ENCODE results near the gene MYRFL.
"Not testable (repeated sequence)": the region's sequence is repeated elsewhere in the genome, so short reads cannot be mapped to it uniquely, and the experiment has no call there.

The MYRFL gene

GRCh38 chr12:69994086-69994485, 169.1 kb downstream of the MYRFL start:
- DNase-seq: not testable (repeated sequence)

DNA sequence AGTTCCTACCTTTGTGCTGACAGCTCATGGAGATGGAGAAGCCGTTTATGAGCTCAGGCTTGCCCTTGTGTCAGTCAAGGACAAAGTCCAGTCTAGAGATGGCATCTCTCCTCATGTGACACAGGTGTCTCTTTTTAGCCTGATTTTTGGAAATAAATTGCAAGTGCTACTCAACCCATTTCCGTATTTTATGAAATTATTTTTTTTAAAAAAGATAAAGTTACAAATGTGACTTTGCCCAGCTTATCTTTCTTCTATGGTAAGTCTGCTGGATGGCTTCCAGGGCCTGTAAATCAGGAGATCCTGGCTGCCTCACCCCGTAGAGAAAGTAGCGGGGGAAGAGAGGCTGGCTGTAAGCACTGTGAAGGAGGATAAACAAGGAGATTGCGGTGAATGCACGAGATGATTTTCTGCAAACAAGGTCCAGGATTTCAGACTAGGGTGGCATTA, 169.7 kb downstream of the MYRFL start:
- DNase-seq: no peak

DNA sequence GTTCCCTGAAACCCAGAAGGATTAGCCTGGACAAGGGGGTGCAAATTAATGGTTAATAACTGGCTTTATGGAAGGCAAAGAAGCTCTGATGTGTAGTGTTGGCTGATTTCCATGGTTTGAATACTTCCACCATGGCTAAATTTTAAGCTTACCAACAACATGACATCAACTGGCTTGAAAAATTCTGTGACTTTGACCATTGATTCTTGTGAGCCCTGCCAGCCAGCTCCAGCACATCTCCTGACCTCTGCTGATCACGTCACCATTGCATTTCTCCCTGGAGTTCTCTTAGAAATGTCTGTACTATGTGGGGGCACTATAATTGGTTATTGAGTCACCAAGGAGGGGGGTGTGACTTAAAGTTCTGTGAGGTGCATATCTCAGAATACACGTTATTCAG, 171.2 kb downstream of the MYRFL start:
- DNase-seq: no peak

DNA sequence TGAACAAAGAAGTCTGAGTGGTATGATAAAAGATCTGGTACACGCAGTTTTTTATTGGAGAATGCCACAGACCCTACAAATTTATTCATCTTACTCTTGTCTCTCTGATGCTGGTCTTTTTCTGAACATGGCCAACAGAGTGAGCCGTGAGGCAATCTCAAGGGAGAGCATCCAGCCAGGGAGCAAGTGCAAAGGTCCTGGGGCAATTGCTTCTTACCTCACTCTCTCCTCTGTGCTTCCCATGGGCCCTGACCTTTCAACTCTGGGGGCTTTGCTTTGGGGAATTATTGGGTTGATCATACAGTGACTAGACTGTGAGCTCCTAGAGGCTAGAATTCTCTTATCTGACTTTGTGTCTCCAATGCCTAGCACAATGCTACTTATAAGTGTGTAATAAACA, 171.7 kb downstream of the MYRFL start:
- DNase-seq: no peak

GRCh38 chr12:69998011-69998410, 173.0 kb downstream of the MYRFL start:
- DNase-seq: no peak

DNA sequence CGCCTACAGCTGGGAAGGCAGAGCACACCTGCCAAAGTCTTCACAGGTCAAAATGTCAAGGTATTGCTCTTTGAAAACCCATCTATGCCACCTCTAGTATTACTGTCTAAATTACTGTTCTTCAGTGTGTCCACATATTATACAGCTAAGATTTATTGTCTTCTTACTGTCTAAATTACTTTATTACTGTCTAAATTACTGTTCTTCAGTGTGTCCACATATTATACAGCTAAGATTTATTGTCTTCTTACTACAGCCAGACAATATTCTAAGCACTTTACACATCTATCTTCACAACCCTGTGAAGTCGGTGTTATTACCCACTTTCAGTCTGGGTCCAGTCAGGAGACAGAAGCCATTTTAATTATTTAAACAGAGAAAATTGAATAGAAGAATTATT, 173.9 kb downstream of the MYRFL start:
- DNase-seq: no peak

- no peak for DNase-seq
These were observed 174.5 kb downstream of the MYRFL start for GRCh38 chr12:69999561-69999960.

- no peak for DNase-seq
These were observed 177.3 kb downstream of the MYRFL start for GRCh38 chr12:70002097-70002911.

DNA sequence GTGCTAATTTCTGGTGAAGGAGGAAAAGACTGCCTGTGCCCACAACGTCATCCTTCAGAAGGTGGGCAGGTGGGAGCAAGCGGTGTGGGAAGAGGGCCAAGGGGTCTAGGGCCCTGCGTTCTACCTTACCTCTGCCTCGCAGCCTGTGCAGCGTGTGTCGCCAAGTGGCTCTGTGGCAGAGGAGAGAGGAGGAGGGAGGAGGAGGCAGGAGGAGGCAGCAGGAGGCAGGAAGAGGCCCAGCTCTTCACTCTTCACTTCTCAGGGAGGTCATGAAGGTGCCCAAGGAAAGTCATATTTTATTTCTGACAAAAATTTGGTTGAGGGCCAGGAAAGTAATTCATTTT, 177.9 kb downstream of the MYRFL start:
- DNase-seq: no peak

- no peak for DNase-seq
These were observed 181.0 kb downstream of the MYRFL start for GRCh38 chr12:70005864-70006618.

GRCh38 chr12:70006619-70006973, 181.6 kb downstream of the MYRFL start:
- no peak for DNase-seq

DNA sequence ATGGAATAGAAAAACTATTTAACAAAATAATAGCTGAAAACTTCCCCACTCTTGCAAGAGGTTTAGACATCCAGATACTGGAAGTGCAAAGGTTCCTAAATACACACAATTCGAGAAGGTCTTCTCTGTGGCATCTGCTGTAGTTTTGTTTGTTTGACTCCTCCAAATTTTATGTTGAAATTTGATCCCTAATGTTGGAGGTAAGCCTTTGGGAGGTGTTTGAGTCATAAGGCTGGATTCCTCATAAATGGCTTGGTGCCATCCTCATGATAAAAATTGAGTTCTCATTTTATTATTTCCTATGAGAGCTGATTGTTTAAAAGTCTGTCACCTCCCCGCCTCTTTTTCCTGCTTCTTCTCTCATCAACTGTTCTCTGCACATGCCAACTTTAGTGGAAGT, 182.7 kb downstream of the MYRFL start:
- no peak for DNase-seq
